Measurements from ENCODE around the gene FBN2.
"Not testable (repeated sequence)": the region's sequence is repeated elsewhere in the genome, so short reads cannot be mapped to it uniquely, and the experiment has no call there.

Gene FBN2

DNA sequence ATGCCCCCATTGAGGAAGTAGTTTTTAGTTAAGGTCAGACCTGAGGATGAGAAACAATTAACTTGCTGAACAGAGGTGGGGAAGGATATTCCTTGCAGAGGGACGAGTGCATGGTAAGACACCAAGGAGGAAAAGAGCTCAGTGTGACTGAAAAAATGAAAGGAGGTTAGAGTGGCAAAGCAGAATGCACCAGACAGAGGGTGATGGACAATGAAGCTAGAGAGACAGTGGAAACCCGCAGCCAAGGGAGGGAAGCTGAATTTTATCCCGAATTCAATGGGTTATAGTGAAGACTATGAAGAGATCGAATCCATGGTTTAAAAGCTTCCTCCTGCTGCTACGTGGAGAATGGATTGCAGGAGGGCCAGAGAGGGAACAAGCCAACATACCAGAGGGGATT lies 206.8 kb downstream of the FBN2 start:
- no peak overlapping the region for H3K4me3 Mint-ChIP-seq
- no peaks in the 10 kb centered on the region for H3K36me3 Mint-ChIP-seq (ENCODE audit: low read depth)
- DNase-seq: no peak
- no peaks in the 10 kb centered on the region for H3K4me1 Mint-ChIP-seq (ENCODE audit: low read depth)
- no peak overlapping the region for H3K27ac Mint-ChIP-seq
- no peaks in the 10 kb centered on the region for H3K27me3 Mint-ChIP-seq
- no peaks in the 10 kb centered on the region for H3K9me3 Mint-ChIP-seq

DNA sequence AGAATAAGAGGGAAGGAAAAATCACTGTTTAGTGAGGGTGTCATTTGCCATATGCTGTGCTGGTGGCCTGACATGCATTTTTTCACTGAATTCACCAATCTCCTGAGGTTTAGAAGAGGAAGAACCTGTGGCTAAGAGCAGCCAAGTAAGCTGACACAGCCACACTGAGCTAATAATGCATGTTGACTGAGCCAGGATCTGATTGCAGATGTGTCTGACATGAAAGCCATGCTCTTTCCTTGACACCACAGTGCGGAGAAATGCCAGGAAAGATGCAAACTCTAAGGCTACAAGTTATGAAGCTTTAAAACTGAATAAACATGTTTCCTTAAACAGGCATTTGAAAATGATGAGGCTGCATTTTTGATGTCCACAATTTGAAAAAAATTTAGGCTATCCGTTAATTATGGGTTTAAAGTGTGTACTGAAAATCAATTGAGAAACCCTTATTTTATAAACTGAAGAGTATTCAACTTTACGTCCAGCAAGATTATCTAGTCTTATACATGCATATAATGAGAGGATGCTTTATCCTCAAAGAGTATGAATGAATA lies 208.6 kb downstream of the FBN2 start:
- H3K36me3 Mint-ChIP-seq (ENCODE audit: low read depth): no peaks in the 10 kb centered on the region
- no peaks in the 10 kb centered on the region for H3K27me3 Mint-ChIP-seq
- no peak overlapping the region for H3K4me3 Mint-ChIP-seq
- H3K4me1 Mint-ChIP-seq (ENCODE audit: low read depth): no peaks in the 10 kb centered on the region
- H3K27ac Mint-ChIP-seq: no peak overlapping the region
- DNase-seq: no peak
- H3K9me3 Mint-ChIP-seq: peaks cover 5% of the 10 kb centered on the region

DNA sequence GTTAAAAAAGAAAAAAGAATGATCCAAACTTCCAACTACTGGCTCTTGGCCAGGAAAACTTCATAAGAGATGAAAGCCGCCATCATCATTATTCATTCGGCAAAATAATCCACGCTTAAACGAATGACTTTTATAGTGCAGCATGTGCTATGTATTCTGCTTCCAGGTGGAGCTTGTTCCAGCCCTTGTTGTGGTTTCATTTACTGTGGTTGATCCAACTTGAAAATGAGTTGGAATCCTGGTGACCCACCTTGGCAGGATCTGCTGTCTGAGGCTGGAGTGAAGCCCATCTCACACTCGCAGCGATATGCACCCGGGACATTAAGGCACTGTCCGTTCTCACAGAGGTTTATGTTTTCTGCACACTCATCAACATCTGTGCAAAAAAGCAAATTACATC lies 209.6 kb downstream of the FBN2 start:
- H3K4me1 Mint-ChIP-seq (ENCODE audit: low read depth): no peaks in the 10 kb centered on the region
- H3K9me3 Mint-ChIP-seq: peaks cover 5% of the 10 kb centered on the region
- no peaks in the 10 kb centered on the region for H3K27me3 Mint-ChIP-seq
- H3K36me3 Mint-ChIP-seq (ENCODE audit: low read depth): no peaks in the 10 kb centered on the region
- no peak overlapping the region for H3K27ac Mint-ChIP-seq
- no peak overlapping the region for H3K4me3 Mint-ChIP-seq
- DNase-seq: no peak

DNA sequence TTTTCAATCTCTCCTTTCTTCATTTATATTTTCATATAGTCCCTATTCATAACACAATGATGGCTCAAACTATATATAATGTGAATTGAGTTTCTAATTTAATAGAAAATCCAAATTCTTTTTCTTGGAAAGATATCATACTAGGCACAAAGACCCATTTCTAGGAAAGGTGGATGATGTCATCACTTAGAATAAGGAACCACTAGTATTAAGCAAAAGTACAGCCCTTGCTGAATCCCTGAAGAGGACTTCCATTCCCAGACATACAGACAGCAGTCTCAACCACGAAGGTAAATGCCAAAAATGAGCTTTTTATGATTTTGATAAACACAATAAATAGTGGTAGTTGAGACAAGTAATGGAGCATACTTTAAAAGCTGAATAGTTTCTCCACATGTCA lies 210.0 kb downstream of the FBN2 start:
- Mint-ChIP-seq H3K36me3 (ENCODE audit: low read depth) (no peaks in the 10 kb centered on the region), H3K4me1 (ENCODE audit: low read depth) (no peaks in the 10 kb centered on the region), H3K27ac (no peak overlapping the region), H3K27me3 (no peaks in the 10 kb centered on the region), H3K9me3 (peaks cover 5% of the 10 kb centered on the region), H3K4me3 (no peak overlapping the region)
- no peak for DNase-seq

DNA sequence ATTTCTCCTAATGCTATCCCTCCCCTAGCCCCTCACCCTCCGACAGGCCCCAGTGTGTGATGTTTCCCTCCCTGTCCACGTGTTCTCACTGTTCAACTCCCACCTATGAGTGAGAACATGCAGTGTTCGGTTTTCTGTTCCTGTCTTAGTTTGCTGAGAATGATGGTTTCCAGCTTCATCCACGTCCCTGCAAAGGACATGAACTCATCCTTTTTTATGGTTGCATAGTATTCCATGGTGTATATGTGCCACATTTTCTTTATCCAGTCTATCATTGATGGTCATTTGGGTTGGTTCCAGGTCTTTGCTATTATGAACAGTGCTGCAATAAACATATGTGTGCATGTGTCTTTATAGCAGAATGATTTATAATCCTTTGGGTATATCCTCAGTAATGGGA lies 216.6 kb downstream of the FBN2 start:
- not testable (repeated sequence) for DNase-seq; H3K36me3 Mint-ChIP-seq (ENCODE audit: low read depth); H3K4me3 Mint-ChIP-seq; H3K27me3 Mint-ChIP-seq; H3K4me1 Mint-ChIP-seq (ENCODE audit: low read depth); H3K27ac Mint-ChIP-seq
- peaks cover 11% of the 10 kb centered on the region for H3K9me3 Mint-ChIP-seq

DNA sequence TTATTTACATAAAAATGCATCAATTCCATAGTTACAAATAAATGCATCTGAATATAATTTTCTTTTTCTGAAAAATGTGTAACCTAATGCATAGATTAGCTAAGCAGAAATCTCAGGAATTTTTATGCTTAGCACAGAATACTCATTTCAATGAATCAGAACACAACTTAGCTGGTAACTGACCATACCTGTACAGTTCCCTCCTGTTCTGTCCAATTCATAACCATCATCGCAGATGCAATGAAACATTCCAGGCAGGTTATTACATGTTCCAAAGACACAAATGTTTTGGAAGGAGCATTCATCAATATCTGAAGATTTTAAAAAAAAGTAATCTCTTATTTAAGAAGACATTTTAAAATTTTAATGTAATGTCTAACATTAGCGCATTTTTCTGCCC lies 219.4 kb downstream of the FBN2 start:
- Mint-ChIP-seq H3K4me3 (no peak overlapping the region), H3K27ac (no peak overlapping the region), H3K36me3 (ENCODE audit: low read depth) (no peaks in the 10 kb centered on the region), H3K4me1 (ENCODE audit: low read depth) (no peaks in the 10 kb centered on the region), H3K27me3 (no peaks in the 10 kb centered on the region), H3K9me3 (peaks cover 5% of the 10 kb centered on the region)
- no peak for DNase-seq

DNA sequence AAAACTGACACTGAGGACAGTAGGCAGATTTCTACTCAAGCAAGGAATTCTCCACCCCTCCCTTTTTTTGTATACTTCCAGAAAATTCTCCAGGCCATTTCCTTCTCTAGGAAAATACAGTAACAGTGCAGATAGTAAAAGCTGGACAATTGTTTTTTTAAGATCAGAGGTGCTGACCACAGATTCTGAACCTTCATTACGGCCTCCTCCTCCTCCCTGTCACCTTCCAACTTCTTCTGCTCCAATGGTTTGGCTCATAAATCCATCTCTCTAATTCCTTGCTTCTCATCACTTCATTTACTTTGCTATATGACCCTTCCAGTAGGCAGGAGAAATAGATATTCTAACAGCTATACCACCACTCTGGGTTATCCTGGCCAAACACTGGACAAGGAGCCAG lies 220.6 kb downstream of the FBN2 start:
- H3K36me3 Mint-ChIP-seq (ENCODE audit: low read depth): no peaks in the 10 kb centered on the region
- no peak for DNase-seq
- H3K4me1 Mint-ChIP-seq (ENCODE audit: low read depth): no peaks in the 10 kb centered on the region

DNA sequence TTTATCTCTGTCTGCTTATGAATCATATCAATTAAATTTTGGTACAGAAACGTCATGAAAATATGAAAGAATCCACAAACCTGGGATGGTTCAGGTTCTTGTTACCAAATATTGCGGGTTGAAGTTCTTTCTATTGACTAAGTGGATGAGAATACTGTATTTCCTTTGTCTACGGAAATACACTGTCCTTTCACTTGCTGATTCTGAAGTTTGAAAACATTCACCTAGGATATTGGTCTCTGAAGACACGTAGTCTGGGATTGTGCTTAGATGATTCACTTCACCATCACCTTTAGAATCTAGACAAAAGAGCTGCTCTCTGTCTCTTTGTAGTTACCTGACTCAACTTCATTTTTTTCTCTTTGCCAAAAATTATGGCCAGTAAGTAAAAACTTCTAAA lies 222.4 kb downstream of the FBN2 start:
- H3K4me3 Mint-ChIP-seq: no peak overlapping the region
- no peak overlapping the region for H3K27ac Mint-ChIP-seq
- DNase-seq: no peak
- no peaks in the 10 kb centered on the region for H3K36me3 Mint-ChIP-seq (ENCODE audit: low read depth)
- H3K27me3 Mint-ChIP-seq: no peaks in the 10 kb centered on the region
- no peaks in the 10 kb centered on the region for H3K9me3 Mint-ChIP-seq
- H3K4me1 Mint-ChIP-seq (ENCODE audit: low read depth): no peaks in the 10 kb centered on the region

More for the DNA sequence above, 220.6 kb downstream of the FBN2 start:
- no peaks in the 10 kb centered on the region for H3K27me3 Mint-ChIP-seq
- peaks cover 5% of the 10 kb centered on the region for H3K9me3 Mint-ChIP-seq
- H3K4me3 Mint-ChIP-seq: no peak overlapping the region
- H3K27ac Mint-ChIP-seq: no peak overlapping the region

DNA sequence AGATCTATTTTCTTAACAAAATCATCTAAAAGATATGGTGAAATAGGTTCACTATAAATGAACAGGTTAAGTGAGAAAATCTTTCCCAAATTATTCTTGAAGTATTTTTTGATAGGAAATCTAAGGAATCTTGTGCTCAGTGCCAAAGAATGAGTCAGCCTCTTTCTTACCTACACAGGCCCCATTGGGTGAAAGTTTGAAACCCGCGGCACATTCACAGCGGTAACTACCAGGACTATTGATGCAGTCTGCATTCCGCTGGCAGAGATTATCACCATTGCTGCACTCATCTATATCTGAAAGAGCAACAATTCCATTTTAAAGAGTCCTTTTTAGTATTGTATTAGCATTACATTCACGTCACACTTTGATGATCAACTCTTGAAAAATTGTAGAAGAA lies 232.7 kb downstream of the FBN2 start:
- Mint-ChIP-seq H3K9me3 (no peaks in the 10 kb centered on the region), H3K27me3 (peaks cover 3% of the 10 kb centered on the region), H3K36me3 (ENCODE audit: low read depth) (no peaks in the 10 kb centered on the region), H3K4me1 (ENCODE audit: low read depth) (no peaks in the 10 kb centered on the region), H3K27ac (no peak overlapping the region), H3K4me3 (no peak overlapping the region)
- DNase-seq: no peak

DNA sequence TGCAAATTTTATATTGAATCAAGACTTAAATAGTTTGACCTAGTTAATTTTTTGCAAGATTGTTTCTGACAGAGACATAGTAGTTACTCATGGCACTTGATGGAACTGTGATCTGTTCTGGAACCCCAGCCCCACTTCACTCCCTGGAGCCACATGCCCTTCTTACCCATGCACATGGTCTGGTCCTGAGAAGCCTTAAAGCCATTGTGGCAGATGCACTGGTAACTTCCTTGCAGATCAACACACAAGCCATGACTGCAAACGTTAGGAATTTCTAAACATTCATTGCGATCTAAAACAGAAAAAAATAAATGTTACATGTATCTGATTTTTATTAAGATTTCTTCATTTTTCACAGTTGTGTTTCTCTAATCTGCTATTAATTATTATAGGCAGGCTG lies 233.3 kb downstream of the FBN2 start:
- H3K9me3 Mint-ChIP-seq: no peaks in the 10 kb centered on the region
- H3K27me3 Mint-ChIP-seq: peaks cover 3% of the 10 kb centered on the region
- no peak for DNase-seq
- no peaks in the 10 kb centered on the region for H3K4me1 Mint-ChIP-seq (ENCODE audit: low read depth)
- no peaks in the 10 kb centered on the region for H3K36me3 Mint-ChIP-seq (ENCODE audit: low read depth)
- H3K27ac Mint-ChIP-seq: no peak overlapping the region
- H3K4me3 Mint-ChIP-seq: no peak overlapping the region

DNA sequence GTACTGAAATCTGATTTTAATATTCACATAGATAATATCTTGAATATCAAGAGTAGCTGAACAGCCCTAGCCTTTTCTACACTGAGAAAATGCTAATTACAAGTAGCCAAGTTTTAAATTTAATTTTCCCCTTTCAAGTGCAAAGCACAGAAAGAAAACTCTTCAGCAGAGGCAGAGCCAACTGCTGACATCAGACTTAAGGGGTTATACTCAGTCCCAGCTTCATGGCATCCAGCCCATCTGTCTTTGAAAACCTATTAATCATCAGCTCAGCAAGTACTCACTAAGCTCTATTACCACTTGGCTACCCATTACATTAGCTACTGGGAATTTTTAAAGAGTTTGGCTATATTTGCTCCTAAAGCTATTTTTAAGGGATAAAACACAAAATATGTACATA lies 234.0 kb downstream of the FBN2 start:
- Mint-ChIP-seq H3K27ac (no peak overlapping the region), H3K4me3 (no peak overlapping the region), H3K36me3 (ENCODE audit: low read depth) (no peaks in the 10 kb centered on the region), H3K9me3 (no peaks in the 10 kb centered on the region), H3K4me1 (ENCODE audit: low read depth) (no peaks in the 10 kb centered on the region), H3K27me3 (peaks cover 3% of the 10 kb centered on the region)
- no peak for DNase-seq

DNA sequence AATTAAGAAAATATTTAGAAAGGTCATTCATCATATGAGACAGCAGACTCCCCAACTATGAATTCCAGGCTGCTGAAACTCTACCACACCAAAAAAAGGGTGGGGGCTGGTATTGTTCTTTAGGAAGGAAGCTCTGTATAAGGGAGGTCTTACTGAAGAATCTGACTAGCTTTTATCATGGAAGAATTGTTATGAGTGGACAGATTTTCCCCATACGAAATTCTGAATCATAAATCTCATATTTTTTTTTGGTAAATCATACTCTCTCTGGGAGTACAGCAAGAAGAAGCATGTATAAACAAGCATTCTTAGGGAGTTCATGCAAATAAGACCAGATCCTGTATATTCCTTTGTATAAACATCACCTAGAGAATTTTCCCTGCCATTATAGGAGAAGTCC lies 234.5 kb downstream of the FBN2 start:
- Mint-ChIP-seq H3K4me1 (ENCODE audit: low read depth) (no peaks in the 10 kb centered on the region), H3K27ac (no peak overlapping the region), H3K36me3 (ENCODE audit: low read depth) (no peaks in the 10 kb centered on the region), H3K9me3 (no peaks in the 10 kb centered on the region), H3K4me3 (no peak overlapping the region), H3K27me3 (peaks cover 3% of the 10 kb centered on the region)
- no peak for DNase-seq

DNA sequence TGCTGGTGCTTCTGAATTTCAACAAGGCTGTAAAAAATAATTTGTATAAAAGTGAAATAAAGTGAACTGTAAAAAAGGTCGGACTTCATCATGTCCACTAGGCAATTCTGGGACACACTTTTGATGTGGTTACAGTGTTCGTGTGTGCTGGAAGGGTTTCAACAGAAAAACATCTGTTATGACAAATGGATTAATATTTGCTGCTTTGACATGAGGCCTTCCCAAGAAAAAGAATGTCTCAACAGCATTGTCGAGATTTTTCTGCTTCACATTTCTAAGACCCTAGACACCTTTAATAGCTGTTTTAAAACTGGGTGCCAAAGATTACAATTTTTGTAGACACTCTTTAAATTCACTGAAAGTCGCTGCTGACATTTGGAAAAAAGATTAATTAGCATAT lies 237.9 kb downstream of the FBN2 start:
- H3K4me1 Mint-ChIP-seq (ENCODE audit: low read depth): no peaks in the 10 kb centered on the region
- peaks cover 3% of the 10 kb centered on the region for H3K27me3 Mint-ChIP-seq
- H3K4me3 Mint-ChIP-seq: no peak overlapping the region
- DNase-seq: no peak
- H3K36me3 Mint-ChIP-seq (ENCODE audit: low read depth): no peaks in the 10 kb centered on the region
- H3K9me3 Mint-ChIP-seq: no peaks in the 10 kb centered on the region
- no peak overlapping the region for H3K27ac Mint-ChIP-seq

DNA sequence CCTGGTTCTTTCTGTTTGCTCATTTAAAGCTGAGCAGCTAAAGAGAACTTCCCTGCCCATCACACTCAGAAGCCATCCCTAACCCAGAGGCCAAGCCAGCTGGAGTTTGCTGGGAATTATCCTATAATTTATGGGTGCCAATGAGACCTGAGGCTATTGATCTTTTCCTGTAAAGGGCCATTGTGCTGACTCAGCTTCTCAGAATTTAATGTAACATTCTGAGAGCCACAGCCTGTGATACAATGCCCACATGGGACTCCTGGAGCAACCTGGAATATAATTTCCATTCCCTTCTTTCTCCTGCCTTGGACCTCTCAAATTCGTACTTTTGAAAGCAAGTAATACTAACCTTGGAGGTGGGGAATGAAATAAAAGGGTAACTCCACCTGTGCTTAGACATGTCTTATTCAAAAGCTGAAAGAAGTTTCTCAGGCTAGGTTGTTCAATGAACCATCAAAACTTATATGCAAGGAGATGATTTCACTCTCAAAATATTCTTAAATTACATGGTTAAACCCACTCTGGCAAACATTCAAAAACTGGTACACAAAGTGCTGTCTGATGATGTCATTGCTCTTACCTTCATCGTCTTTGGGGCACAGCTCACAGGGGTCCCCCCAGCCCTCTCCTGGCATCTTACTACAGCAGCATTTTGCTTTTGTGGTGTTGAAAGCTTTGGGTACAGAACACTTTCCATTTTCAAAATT lies 247.7 kb downstream of the FBN2 start:
- no peak for DNase-seq
- H3K36me3 Mint-ChIP-seq (ENCODE audit: low read depth): no peaks in the 10 kb centered on the region
- no peak overlapping the region for H3K4me3 Mint-ChIP-seq
- H3K9me3 Mint-ChIP-seq: no peaks in the 10 kb centered on the region
- no peaks in the 10 kb centered on the region for H3K4me1 Mint-ChIP-seq (ENCODE audit: low read depth)
- H3K27me3 Mint-ChIP-seq: no peaks in the 10 kb centered on the region
- H3K27ac Mint-ChIP-seq: no peak overlapping the region

DNA sequence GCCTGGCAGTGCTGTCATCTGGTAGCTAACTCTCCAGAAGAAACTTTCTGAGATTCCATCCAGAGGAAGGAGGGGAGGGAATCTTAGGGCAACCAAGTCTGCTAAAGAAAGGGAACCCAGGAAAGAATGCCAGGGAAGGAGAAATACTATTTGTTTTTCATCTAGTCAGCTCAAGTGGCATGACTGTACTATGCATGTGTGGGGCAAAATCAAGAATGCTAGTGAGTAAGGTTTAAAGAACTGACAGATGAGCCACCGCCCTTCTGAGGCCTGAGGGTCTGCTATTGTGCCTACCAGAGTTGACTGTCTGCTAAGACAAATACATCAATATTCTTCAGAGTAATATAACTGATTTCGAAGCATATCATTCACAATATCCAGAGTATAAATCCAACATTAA lies 250.3 kb downstream of the FBN2 start:
- Mint-ChIP-seq H3K36me3 (ENCODE audit: low read depth) (no peaks in the 10 kb centered on the region), H3K27ac (no peak overlapping the region), H3K9me3 (no peaks in the 10 kb centered on the region), H3K4me1 (ENCODE audit: low read depth) (no peaks in the 10 kb centered on the region), H3K4me3 (no peak overlapping the region), H3K27me3 (no peaks in the 10 kb centered on the region)
- DNase-seq: no peak

DNA sequence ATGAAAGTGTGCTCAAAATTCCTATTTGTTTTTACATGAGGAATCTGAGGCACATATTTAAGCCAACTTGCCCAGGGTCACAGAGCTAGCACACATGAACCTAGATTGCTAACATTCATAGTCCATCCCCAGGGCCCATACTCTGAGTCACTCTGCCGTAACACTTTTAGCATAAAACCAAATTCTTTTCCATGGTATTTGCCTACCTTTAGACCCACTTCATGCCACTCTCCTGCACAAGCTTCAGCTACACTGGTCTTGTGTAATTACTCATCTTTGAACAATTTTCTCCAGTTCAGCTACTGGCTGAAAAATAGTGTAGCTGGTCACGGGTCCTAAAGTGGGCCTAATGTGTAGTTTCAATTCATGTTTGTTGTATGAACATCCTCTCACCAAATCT lies 253.8 kb downstream of the FBN2 start:
- no peak for DNase-seq
- no peaks in the 10 kb centered on the region for H3K36me3 Mint-ChIP-seq (ENCODE audit: low read depth)
- H3K27me3 Mint-ChIP-seq: no peaks in the 10 kb centered on the region
- no peaks in the 10 kb centered on the region for H3K9me3 Mint-ChIP-seq
- no peaks in the 10 kb centered on the region for H3K4me1 Mint-ChIP-seq (ENCODE audit: low read depth)
- no peak overlapping the region for H3K27ac Mint-ChIP-seq
- H3K4me3 Mint-ChIP-seq: no peak overlapping the region
